Suppressor macrophage (primary cell): ENCODE measurements around the gene GSDME.
"Not testable (repeated sequence)": the region's sequence is repeated elsewhere in the genome, so short reads cannot be mapped to it uniquely, and the experiment has no call there.

Experiments used
- DNase-seq, 4 experiments: peaks; one replicate each; pipeline ENCODE4 v3.0.0-alpha.2; 2020 to 2022
- total RNA-seq, 17 experiments: gene quantifications; one replicate each; lab custom pipeline; 2026; ENCODE audit warnings: mixed read lengths in 6 of 17, inconsistent platforms in 3 of 17; lab: John Stamatoyannopoulos, UW

The GSDME gene
- total RNA-seq, result 29.3 to 123 (median 98.1) reads per million in 17 experiments

DNA sequence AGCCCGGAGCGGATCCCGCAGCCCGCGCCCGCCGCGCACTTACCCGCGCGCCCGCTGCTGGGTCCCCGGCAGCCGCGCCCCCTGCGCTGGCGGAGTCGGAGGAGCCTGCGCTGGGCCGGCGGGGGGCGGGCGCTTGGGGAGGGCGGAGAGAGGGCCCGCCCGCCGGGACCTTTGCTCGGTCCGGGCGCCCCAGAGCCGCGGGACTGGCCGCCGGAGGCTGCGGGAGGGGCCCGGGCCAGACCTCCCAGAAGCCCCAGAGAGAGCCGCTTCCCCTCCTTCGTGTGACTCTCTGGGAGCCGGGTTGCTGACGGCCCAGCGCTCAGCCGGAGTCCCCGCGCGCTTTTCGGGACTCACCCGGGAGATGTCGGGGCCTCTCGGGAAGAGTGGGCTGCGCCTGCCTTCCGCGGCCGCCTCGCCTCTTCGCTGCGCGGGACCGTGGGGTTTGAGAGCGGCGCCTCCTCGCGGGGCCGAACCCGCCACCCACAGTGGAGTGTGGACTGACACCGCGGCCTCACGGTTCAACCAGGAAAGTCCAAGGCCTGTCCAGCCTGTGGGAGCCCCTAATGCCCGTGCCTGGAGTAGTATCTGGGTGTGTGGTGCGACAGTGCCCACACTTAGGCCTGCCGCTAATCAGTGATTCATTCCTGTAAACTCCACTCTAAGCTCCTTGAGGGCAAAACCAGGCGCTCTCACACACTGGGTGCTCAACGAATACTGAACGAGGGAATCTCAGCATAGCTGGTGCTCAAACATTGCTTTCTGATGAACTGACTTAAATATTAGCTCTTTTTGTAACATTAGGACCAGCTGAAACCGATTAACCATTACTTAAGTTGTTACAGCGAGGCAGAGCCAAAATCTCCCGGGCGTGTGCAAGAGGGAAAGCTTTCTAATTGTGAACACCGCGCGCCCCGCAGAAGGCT is at the start of gene GSDME:
GSDME (minus strand) TSS at position 112 of the 923 bp plus-strand sequence. CDS start 7,690 bp downstream, outside the sequence.
- DNase-seq, result peak; percentile 86 to 94 (median 90)

DNA sequence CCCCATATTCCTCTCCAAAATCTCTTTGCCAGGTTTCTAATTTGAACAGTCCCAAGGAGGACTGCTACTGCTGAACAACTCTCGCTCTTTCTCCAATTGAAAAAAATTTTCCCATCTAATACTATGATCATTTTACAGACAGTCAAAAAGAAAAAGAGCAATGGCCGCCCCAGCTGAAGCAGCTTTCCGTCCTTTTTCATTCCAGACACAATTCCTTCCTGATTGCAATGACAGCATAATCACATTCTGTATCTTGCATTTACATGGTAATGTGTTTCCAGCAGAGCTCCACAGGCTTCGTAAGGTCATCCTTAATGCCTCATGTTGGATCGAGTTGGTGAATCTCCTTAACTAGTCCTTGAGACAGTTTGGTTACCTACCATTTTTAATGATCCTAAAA is 45.0 kb upstream of the GSDME start:
- no peak for DNase-seq

DNA sequence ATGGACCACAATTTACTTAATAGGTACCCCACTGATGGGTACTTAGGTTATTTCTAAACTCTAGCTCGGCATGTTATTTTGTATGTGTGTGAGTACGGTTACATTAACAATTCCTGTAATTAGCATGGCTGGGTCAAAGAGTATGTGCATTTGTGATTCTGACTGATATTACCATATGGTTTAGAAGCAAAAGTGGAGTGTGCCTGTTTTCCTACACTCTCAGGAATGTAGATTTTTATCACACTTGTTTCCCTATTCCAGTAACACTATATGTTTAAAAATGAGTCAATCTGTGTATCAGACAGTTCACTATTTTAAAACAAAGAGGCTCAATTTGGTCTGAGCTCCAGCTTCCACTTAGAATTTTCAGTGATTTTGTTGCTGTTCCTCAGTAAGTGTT is 44.6 kb upstream of the GSDME start:
- no peak for DNase-seq

DNA sequence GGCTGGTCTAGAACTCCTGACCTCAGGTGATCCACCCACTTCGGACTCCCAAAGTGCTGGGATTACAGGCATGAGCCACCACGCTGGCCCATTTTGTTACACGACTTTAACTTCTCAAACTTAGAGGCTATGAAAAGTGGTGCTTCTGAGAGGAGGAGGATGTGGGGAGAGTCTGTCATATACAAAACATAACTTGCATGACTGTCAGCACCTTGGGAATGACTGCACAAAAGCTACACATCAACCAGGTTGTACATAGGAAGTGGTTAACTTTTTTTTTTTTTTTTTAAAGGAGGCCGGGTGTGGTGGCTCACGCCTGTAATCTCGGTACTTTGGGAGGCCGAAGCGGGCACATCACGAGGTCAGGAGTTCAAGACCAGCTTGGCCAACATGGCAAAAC is 43.4 kb upstream of the GSDME start:
- no peak for DNase-seq

DNA sequence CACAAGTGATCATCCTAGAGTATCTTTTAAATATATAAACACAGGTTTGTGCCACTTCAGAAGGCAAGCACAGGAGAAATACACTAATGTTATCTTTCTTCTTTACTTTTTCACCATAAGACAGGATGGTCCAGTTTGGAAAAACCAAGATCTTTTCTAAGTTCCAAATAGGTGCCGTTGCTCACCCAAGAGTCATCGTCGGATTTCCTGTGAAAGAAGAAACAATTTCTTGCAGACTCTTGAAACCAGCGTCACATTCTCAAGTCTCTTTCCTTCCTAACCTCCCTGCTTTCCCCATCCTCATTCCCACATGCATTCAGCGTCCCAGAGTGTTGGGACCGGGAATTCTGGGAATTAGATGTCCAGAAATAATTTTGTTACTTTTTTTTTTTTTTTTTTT is 42.8 kb upstream of the GSDME start:
- DNase-seq, result no peak

DNA sequence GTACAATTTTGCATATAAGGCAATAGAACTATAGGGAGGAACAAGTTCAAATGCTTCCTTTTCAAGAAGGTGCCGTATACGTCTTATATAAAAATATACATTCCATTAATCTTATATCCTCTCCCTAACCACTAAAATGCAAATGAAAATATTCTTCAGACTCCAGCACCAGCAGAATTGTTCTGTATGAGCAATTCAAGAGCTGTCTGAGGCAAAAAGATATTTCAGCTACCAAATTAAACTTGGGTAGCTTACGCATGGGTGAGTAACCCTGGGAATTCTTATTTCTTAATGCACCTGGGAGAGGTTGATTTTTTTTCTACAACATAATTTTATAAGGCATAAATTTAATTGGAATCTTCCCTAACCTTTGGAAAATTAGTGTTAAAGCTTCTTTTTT is 42.2 kb upstream of the GSDME start:
- no peak for DNase-seq

DNA sequence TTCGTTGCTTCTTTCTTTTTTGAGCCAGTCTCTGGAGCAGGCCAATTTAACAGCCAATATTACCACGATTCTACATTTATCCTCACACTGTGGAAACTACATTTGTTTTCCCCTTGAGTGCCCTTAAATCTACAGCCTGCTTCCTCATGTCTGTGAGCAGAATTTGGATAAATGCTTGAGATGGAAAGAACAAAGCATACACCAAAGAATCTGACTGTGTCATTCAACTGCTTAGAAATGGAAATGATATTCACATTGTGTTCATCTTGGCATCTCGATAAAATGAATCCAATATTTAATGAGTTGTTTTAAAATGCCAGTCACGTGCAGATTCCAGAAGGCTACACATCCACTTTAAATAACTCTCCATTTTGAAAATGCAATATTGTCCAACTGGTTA is 41.0 kb upstream of the GSDME start:
- DNase-seq, result no peak

DNA sequence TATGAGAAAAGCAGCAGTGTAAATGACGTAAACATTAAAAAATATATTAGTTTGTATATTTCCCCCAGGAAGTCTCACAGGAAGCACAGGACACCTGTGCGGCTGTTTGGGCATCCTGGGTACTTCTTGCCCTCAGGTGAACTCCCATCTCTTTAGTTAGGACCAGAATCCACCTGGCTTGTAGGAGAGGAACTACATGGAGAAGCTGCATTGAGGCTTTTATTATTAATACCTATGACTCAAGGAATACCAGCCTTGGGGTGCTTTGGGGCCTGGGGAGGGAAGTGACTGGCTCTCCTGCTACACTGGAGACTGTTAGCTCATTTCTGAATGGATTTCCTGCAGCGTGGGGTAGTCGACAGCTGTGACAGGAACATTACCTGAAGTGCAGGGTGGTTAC is 40.0 kb upstream of the GSDME start:
- DNase-seq, result no peak

DNA sequence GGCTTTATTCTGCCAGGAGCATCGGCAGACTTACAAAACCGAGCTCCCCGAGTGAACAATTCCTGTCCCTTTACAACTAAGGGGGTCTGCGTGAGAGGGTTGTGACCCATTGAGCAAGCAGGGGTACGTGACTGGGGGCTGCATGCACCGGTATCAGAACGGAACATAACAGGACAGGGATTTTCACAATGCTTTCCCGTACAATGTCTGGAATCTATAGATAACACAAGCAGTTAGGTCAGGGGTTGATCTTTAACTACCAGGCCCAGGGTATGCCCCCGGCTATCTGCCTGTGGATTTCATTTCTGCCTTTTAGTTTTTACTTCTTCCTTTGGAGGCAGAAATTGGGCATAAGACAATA is 38.1 kb upstream of the GSDME start:
- DNase-seq, result no peak

DNA sequence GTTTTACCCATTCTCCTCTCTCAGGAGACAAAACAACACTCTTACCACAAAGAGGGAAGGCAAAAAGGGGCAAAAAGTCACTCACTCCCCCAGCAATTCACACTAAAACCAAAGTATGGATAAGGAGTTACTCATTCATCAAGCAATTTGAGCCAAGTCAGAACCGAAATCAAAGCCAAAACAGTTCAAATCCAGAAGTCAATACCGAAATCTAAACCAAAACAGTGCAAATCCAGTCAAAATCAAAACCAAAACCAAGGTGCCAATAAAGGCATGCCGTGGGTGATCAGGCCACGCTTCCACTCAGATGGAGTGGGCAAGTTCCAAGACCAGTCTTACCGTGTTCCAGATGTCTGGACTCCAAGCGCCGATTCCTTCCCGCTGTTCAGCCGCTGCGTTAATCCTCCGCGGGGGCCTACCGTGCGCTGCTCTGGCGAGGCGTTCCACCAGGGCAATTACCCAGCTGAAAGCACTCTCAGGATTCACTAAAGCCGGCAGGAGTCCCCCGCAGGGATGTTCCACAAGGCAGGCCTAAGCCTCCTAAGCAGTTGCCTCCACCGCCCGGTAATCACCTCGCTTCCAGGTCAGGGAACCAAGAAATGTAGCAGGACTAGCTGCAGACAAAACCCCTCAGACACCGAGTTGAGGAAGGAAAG is 37.6 kb upstream of the GSDME start:
- not testable (repeated sequence) for DNase-seq

DNA sequence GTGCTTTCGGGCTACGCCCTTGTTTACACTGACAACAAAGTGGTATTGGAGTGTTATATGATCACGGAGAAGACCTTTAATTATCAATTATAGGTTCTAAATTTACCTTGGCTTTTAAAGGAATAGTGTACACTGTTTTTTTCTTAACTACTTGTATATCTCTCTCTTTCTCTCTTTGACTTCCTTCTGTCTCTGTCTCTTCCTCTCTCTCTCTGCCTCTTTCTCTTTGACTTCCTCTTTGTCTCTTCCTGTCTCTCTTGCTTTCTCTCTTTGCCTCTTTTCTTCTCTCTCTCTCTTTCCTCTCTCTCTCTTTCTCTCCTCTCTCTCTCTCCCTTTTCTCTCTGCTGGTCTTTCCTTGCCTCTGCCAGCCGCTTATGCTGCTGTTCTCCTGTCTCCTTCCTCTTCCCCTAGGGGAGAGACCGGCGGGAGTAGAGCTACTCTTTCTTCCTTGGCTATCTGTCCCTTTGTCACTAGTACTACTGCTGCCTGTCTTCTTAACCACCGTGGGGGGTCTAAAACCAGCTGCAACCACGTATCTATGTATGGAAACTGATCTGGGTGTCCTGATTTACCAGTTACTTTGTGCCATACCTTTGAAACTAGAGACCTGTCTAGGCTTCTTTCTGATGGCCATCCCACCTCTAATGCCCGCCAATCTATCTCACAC is 36.9 kb upstream of the GSDME start:
- peak in 2 of 4 experiments; percentile 8 to 14 for DNase-seq

DNA sequence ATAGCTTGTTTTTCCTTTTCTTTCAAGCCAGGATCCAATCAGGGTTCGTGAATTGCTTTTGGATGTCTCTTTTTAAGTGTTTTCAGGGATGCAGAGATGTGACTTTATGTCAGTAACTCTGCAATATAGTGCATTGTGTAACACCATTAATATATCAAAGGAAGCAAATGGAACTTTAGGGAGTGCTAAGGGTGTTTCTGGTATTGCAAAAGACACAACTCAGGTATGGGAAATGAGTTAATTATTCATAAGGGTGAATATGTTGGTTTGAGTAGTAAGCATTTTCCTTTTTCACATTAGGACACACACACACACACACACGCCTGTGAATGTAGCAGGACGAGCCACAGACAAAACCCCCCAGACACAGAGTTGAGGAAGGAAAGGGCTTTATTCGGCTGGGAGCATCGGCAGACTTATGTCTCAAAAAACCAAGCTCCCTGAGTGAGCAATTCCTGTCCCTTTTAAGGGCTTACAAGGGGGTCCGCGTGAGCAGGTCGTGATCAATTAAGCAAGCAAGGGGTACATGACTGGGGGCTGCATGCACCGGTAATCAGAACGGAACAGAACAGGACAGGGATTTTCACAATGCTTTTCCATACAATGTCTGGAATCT is 31.8 kb upstream of the GSDME start:
- DNase-seq, result no peak

DNA sequence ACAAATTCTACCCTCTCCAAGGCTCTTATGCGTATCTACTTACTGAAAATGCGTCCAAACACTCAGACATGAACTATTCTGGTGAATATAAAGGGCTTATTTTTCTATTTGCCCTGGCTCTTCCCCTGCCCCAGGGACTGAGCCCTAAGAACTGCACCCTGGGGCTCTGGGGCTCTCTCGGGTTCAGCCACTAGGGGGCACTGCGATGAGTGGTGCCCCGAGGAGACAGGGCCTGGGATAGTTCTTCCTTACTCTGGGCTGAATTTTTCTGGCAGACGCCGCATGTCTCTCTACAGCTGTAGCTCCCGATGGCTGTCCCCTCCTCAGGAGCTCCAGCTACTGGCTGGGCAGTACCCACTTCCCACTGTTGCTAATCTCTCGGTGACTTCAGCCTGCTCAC is 30.8 kb upstream of the GSDME start:
- DNase-seq, result no peak

DNA sequence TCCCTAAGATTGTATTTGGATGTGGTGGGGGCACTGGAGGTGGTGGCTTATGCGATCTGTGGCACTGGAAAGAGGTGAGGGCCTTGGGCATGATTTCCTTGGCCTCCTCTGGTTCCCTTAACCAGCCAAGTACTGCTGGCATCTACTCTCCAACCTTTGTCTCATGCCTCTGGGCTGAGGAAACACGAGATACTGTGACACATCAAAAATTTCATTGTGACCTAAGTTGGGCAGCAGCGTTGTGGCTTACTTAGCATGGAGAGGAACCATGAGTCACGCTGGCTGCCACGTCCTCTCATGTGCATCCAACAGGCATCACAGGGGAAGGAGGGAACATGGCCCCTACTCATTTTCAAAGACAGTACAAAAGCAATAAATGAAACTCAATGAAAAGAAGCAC is 29.7 kb upstream of the GSDME start:
- DNase-seq, result peak; percentile 95 to 99 (median 96)

DNA sequence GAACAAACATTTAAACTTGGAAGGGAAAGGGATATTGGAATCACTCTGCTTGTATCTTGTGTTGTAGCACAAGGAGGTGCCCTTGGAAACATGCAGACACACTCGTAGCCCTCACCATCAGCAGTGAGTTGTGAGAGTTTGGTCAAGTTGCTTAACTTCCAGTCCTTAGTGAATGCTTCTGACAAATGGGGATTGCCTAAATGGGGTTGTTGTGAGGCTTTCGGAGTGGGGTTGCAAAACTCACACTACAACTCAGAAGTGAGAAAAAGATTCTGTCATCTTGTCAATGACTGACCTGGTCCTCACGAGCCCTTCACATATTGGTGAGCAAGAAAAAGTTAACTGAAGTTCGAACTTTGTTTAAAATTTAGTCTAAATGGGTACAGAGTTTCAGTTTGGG is 29.0 kb upstream of the GSDME start:
- DNase-seq, result peak; percentile 78 to 94 (median 84)

DNA sequence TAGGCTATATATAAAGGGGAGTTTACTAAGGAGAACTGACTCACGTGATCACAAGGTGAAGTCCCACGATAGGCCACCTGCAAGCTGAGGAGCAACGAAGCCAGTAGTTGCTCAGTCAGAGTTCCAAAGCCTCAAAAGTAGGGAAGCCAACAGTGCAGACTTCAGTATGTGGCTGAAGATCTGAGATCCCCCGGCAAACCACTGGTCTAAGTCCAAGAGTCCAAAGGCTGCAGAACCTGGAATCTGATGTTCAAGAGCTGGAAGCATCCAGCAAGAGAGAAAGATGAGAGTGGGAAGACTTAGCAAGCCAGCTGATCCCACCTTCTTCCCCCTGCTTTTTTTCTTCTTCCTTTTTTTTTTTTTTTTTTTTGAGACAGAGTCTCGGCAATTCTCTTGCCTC is 27.0 kb upstream of the GSDME start:
- DNase-seq, result peak in 3 of 4 experiments; percentile 22 to 30 (median 28)

DNA sequence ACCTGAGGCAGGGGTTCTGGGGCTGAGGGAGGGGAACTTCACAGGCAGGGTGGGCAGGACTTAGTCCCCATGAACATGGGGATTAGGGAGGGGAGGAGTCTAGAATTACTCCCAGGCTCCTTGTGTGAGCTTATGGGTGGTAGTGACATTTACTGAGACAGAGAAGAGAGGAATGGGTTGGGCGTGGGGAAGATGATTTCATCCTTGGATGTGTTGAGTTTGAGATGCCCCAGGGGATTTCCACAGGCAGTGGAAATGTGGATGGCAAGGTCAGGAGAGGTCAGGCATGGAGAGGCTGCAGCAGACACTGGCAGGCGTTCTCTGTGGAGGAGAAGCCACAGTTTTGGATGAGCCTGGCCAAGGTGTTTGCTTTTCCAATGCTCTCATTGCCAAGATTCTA is 26.4 kb upstream of the GSDME start:
- DNase-seq, result peak; percentile 63 to 85 (median 78)

DNA sequence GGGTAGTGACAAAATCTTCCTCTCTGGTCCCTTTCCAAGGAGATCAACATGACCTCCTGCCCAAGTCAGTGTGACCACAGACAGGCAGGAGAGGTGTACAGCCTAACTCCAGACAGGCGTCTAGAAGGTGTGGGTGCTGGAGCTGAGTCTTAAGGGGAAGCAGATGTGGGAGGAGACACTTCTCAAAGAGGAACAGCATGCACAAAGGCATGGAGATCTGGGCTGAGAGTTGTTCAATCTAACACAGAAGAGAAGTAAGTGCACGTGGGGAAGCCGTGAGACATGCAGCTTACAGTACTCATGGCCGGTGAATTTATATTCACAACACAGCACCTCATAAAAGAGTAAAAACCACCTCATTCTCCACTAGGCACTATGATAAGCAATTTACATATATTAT is 23.8 kb upstream of the GSDME start:
- DNase-seq, result peak; percentile 88 to 96 (median 92)

DNA sequence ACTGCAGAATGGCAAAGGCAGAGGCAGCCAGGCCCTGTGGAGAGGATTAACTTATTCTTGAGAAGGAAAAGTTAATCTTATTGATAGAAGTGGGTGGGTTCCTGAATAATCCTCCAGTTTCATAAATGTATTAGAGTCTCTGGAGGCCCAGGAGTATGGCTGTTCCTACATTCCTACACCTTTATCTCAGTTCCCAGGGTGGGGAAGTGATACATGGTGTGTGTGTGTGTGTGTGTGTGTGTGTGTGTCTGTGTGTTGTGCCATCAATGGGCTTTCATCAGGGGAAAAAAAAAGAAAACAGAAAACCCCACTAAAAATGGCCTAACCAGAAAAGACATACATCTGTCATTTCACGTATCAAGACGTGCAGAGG is 22.0 kb upstream of the GSDME start:
- no peak for DNase-seq

DNA sequence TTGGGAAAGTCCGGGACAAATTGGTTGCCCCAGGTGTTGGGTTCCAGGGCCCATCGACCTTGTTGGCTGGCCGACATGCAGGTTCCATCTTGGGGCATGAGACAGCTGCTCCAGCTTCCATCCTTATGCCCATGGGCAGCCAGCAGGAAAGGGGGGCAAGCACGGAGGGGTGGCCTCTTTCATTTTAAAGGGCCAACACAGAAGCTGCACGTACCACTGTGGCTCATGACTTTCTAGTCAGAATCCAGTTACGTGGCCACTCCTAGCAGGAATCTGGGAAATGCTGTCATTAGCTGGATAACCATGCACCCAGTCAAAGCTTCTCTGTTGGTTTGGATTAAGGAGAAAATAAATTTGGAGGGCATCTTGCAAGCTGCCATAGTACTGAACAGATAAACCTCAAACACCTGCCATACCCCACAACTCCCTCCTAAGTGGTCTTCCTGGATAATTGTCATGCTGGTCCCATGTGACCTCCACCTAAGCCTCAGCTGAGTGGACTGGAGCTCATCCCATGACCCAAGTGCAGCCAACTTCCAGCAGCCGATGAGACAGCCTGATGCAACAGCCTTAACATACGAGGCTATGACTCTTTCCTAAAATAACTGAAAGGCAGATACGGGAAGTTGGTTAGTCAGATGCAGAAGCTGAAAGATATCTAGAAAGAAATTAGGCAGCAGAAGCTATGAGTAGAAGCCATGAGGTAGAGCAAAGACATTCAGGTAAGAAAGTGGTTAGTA is 21.4 kb upstream of the GSDME start:
- DNase-seq, result peak; percentile 90 to 96 (median 94)

DNA sequence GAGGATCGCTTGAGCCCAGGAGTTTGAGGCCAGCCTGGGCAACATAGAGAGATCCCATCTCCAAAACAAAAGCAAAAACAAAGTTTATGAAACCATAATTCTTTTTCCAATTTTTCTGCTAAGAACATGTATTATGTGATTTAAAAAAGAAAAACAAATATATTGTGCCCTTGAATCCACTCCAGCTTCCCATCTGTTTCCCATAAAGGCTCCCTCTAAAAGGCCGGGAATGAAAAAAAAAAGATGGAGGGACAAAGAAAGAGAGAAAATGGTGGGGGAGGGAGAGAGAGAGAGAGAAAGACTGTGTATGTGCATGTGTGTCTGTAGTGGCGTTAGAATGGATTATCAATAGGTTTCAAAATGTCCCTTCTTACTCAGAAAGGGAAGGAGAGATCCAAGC is 20.5 kb upstream of the GSDME start:
- no peak for DNase-seq

DNA sequence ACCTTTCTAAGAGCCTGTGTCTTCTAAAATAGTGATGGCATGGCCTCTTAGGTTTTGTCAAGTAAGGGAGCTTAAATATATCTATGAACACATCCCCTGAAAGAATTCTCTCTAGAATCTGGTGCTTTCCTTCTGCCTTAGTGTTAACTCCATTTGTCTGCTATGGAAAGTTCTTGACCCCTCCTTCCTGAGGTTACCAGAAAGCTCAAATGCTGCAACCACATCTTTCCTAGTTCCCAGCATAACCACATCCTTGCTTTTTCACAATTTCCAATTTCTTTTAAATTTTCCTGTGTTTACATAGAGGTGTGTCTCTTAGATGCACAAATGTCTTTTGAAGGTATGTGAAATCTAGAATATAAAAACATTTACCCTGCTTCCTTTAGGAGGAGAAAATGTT is 16.4 kb upstream of the GSDME start:
- DNase-seq, result no peak
